ENCODE measurements around the gene ZNF750.

Gene ZNF750

GRCh38 chr17:82820278-82821251 lies 19.3 kb downstream of the ZNF750 start:
- Histone ChIP-seq H3K4me3 (ENCODE audit: low read depth in 1 of 2, low read length in 1 of 2) (no peak overlapping the region), H3K36me3 (peaks cover 3% of the 10 kb centered on the region), H3K4me1 (ENCODE audit: control insufficient read depth in 1 of 2, insufficient read depth in 1 of 2, low read depth in 1 of 2, low read length in 1 of 2) (no peaks in the 10 kb centered on the region), H3K27ac (no peak overlapping the region), H3K9me3 (no peaks in the 10 kb centered on the region), H3K27me3 (no peaks in the 10 kb centered on the region)
- TF ChIP-seq CTCF (IDR thresholded peaks at IDR 0.05) = no peak

- Histone ChIP-seq H3K27ac (no peak overlapping the region), H3K36me3 (peaks cover 3% of the 10 kb centered on the region), H3K9me3 (no peaks in the 10 kb centered on the region), H3K27me3 (no peaks in the 10 kb centered on the region), H3K4me1 (ENCODE audit: control insufficient read depth in 1 of 2, insufficient read depth in 1 of 2, low read depth in 1 of 2, low read length in 1 of 2) (no peaks in the 10 kb centered on the region), H3K4me3 (ENCODE audit: low read depth in 1 of 2, low read length in 1 of 2) (no peak overlapping the region)
- no peak for TF ChIP-seq CTCF (IDR thresholded peaks at IDR 0.05)
Measured at GRCh38 chr17:82817947-82818346, 21.9 kb downstream of the ZNF750 start.

- H3K27me3 ChIP-seq = no peaks in the 10 kb centered on the region
- no peak for TF ChIP-seq CTCF (IDR thresholded peaks at IDR 0.05)
- no peak overlapping the region for H3K27ac ChIP-seq
- H3K9me3 ChIP-seq = no peaks in the 10 kb centered on the region
- H3K36me3 ChIP-seq = peaks cover 9% of the 10 kb centered on the region
- no peaks in the 10 kb centered on the region for H3K4me1 ChIP-seq (ENCODE audit: control insufficient read depth in 1 of 2, insufficient read depth in 1 of 2, low read depth in 1 of 2, low read length in 1 of 2)
- no peak overlapping the region for H3K4me3 ChIP-seq (ENCODE audit: low read depth in 1 of 2, low read length in 1 of 2)
Measured at GRCh38 chr17:82816358-82816757, 23.5 kb downstream of the ZNF750 start.

- H3K9me3 ChIP-seq = no peaks in the 10 kb centered on the region
- H3K4me3 ChIP-seq (ENCODE audit: low read depth in 1 of 2, low read length in 1 of 2) = no peak overlapping the region
- H3K4me1 ChIP-seq (ENCODE audit: control insufficient read depth in 1 of 2, insufficient read depth in 1 of 2, low read depth in 1 of 2, low read length in 1 of 2) = no peaks in the 10 kb centered on the region
- H3K27me3 ChIP-seq = no peaks in the 10 kb centered on the region
- peaks cover 10% of the 10 kb centered on the region for H3K36me3 ChIP-seq
- no peak overlapping the region for H3K27ac ChIP-seq
- TF ChIP-seq CTCF (IDR thresholded peaks at IDR 0.05) = no peak
Measured at GRCh38 chr17:82815790-82816305, 24.0 kb downstream of the ZNF750 start.

- H3K27me3 ChIP-seq = no peaks in the 10 kb centered on the region
- TF ChIP-seq CTCF (IDR thresholded peaks at IDR 0.05) = no peak
- no peaks in the 10 kb centered on the region for H3K4me1 ChIP-seq (ENCODE audit: control insufficient read depth in 1 of 2, insufficient read depth in 1 of 2, low read depth in 1 of 2, low read length in 1 of 2)
- H3K9me3 ChIP-seq = no peaks in the 10 kb centered on the region
- H3K36me3 ChIP-seq = peaks cover 10% of the 10 kb centered on the region
- no peak overlapping the region for H3K27ac ChIP-seq
- no peak overlapping the region for H3K4me3 ChIP-seq (ENCODE audit: low read depth in 1 of 2, low read length in 1 of 2)
Measured at GRCh38 chr17:82815354-82815753, 24.5 kb downstream of the ZNF750 start.
